ENCODE measurements around the gene NLRC3. TPM values are rescaled to one million over a fixed set of nuclear protein-coding genes. Genes with fewer than 3 reads are reported as not detected.

Gene NLRC3
- total RNA-seq, 1 experiment from 2014 or later: 0.15 TPM

GRCh38 chr16:3541527-3542155, 35.6 kb downstream of the NLRC3 start (continued):
- no peak for TF ChIP-seq ZBTB33 (IDR thresholded peaks at IDR 0.05; ENCODE audit: extremely low read depth, insufficient replicate concordance, low read length)
- no peak for TF ChIP-seq POLR2AphosphoS5 (IDR thresholded peaks at IDR 0.05; ENCODE audit: low read depth, low read length)
- no peak for TF ChIP-seq POLR2A (IDR thresholded peaks at IDR 0.05; ENCODE audit: borderline replicate concordance, extremely low read depth, insufficient read depth, insufficient read length)
- TF ChIP-seq SP1 (IDR thresholded peaks at IDR 0.05; ENCODE audit: low read depth): no peak
- no peak for TF ChIP-seq EZH2 (IDR thresholded peaks at IDR 0.05)
- no peak for TF ChIP-seq EGR1 (IDR thresholded peaks at IDR 0.05; ENCODE audit: low read depth)
- TF ChIP-seq JUND (IDR thresholded peaks at IDR 0.05): no peak
- no peak for TF ChIP-seq ZNF274 (IDR thresholded peaks at IDR 0.05; ENCODE audit: low read depth, low read length)
- TF ChIP-seq ZFX (IDR thresholded peaks at IDR 0.05): no peak
- TF ChIP-seq MAX (IDR thresholded peaks at IDR 0.05): no peak

GRCh38 chr16:3538222-3538621, 39.0 kb downstream of the NLRC3 start:
- ChIA-PET POLR2A (no interaction called here), CTCF (no interaction called here), RAD21 (ENCODE audit: low non-redundant PET in 1 of 2, low total read pairs in 2 of 2, uncharacterized antibody in 2 of 2, unreplicated experiment in 2 of 2) (no interaction called here)
- Histone ChIP-seq H3K9me3 (ENCODE audit: control insufficient read depth in 1 of 2, insufficient read depth in 1 of 2, low read depth in 1 of 2, low read length in 2 of 2) (no peaks in the 10 kb centered on the region), H3K4me3 (replicated peaks in 1 of 2; ENCODE audit: low read depth in 1 of 2, low read length in 2 of 2) (no peak overlapping the region), H3K79me2 (ENCODE audit: insufficient read depth, low read length) (no peaks in the 10 kb centered on the region), H3K27ac (ENCODE audit: low read depth, low read length) (no peak overlapping the region), H3K36me3 (ENCODE audit: control insufficient read depth in 1 of 2, insufficient read depth in 2 of 2, low read length in 2 of 2) (peaks cover 8 to 16% of the 10 kb centered on the region in 2 experiments; a peak in 3 of 4 replicates), H3K4me2 (ENCODE audit: low read length) (no peak overlapping the region), H3K9me2 (ENCODE audit: insufficient read depth) (no peaks in the 10 kb centered on the region), H3K27me3 (ENCODE audit: insufficient read depth, low read length) (no peaks in the 10 kb centered on the region), H3K9ac (ENCODE audit: low read length) (no peak overlapping the region), H4K20me1 (ENCODE audit: insufficient read depth) (no peaks in the 10 kb centered on the region), H3K4me1 (ENCODE audit: control insufficient read depth in 1 of 2, insufficient read depth in 2 of 2, low read length in 2 of 2) (no peaks in the 10 kb centered on the region), H2AFZ (ENCODE audit: low read depth, low read length, poor library complexity, severe bottlenecking) (no peak overlapping the region)
- intact Hi-C loops (cut with micrococcal nuclease): no loop called here
- DNase-seq (ENCODE audit: low read depth, low spot score): no peak
- no peak for ATAC-seq
- no TSS peak for BruUV-seq (replicated peaks)
- TF ChIP-seq EGR1 (IDR thresholded peaks at IDR 0.05; ENCODE audit: low read depth) (no peak), ZFX (IDR thresholded peaks at IDR 0.05) (no peak), YY1 (IDR thresholded peaks at IDR 0.05; ENCODE audit: extremely low read depth, insufficient replicate concordance, low read depth, low read length) (no peak), EZH2phosphoT487 (IDR thresholded peaks at IDR 0.05; ENCODE audit: borderline replicate concordance) (no peak), CBX3 (IDR thresholded peaks at IDR 0.05; ENCODE audit: low read depth) (no peak), SRF (IDR thresholded peaks at IDR 0.05; ENCODE audit: low read depth) (no peak), TCF7L2 (IDR thresholded peaks at IDR 0.05; ENCODE audit: borderline replicate concordance, extremely low read depth, insufficient read depth, insufficient read length) (no peak), SP1 (IDR thresholded peaks at IDR 0.05; ENCODE audit: low read depth) (no peak), POLR2AphosphoS5 (IDR thresholded peaks at IDR 0.05; ENCODE audit: low read depth, low read length) (no peak), FOSL1 (IDR thresholded peaks at IDR 0.05; ENCODE audit: low read depth) (no peak)
